SK-N-SH (cell line): ENCODE data around the gene ATP6V0B. TPM values are rescaled to one million over a fixed set of nuclear protein-coding genes. Genes with fewer than 3 reads are reported as not detected.
A peak's percentile ranks its signal among the peaks of the same experiment; 100 is the strongest.

Source experiments
- CTCF ChIA-PET: fragments of 300-600, 350-600 bp; formaldehyde crosslinking; extraction: SDS; loops from one replicate; lab custom pipeline; 2021; lab: Yijun Ruan, JAX
- POLR2A ChIA-PET: fragments of 350-600 bp; sonication (Branson Sonifier 250); formaldehyde crosslinking; extraction: SDS; loops from one replicate; lab custom pipeline; 2020; ENCODE audit warnings: antibody characterized with exemption, inconsistent platforms; lab: Yijun Ruan, JAX
- DNase-seq: peaks from one replicate; pipeline ENCODE4 v3.0.0; 2012
- H2AFZ ChIP-seq: fragments of 200-600 bp; sonication (generic); 2 replicates; pipeline ENCODE4 v1.8.1; 2016; ENCODE audit warnings: antibody characterized with exemption, mild to moderate bottlenecking, low read depth
- H3F3A ChIP-seq: fragments of 200-600 bp; sonication (generic); replicated peaks from 2 replicates; pipeline ENCODE3; 2016; ENCODE audit warnings: antibody characterized with exemption, mild to moderate bottlenecking; ENCODE audit not compliant: insufficient read depth
- H3K27ac ChIP-seq, 2 experiments: fragments of 200-500 bp in 1 of 2; fragments of 200-600 bp in 1 of 2; sonication (Bioruptor generic) in 1 of 2; sonication (generic), shearing (Covaris generic) in 1 of 2; 2 replicates each; pipeline versions ENCODE4 v1.5.1 to v1.6.1; 2014 to 2016; ENCODE audit warnings: low read depth in 2 of 2, inconsistent platforms in 1 of 2, low read length in 1 of 2, mild to moderate bottlenecking in 1 of 2, mixed read lengths in 1 of 2
- H3K27me3 ChIP-seq: fragments of 200-600 bp; sonication (generic), shearing (Covaris generic); 2 replicates; pipeline ENCODE4 v1.6.1; 2016; ENCODE audit warnings: mixed run types; ENCODE audit not compliant: insufficient read depth
- H3K36me3 ChIP-seq, 2 experiments: fragments of 200-500 bp in 1 of 2; fragments of 200-600 bp in 1 of 2; sonication (Bioruptor generic) in 1 of 2; sonication (generic) in 1 of 2; replicated peaks in 1 of 2; 2 replicates each; pipeline versions ENCODE3 to v1.5.1; 2014 to 2016; ENCODE audit warnings: low read length in 1 of 2, mild to moderate bottlenecking in 1 of 2; ENCODE audit not compliant: insufficient read depth in 2 of 2, control insufficient read depth in 1 of 2
- H3K4me1 ChIP-seq, 2 experiments: fragments of 200-500 bp in 1 of 2; fragments of 200-600 bp in 1 of 2; sonication (Bioruptor generic) in 1 of 2; sonication (generic), shearing (Covaris generic) in 1 of 2; 2 replicates each; pipeline versions ENCODE4 v1.5.1 to v1.6.1; 2014 to 2016; ENCODE audit warnings: low read depth in 1 of 2, low read length in 1 of 2, mixed run types in 1 of 2; ENCODE audit not compliant: insufficient read depth in 2 of 2, control insufficient read depth in 1 of 2
- H3K4me2 ChIP-seq: fragments of 200-600 bp; sonication (generic), shearing (Covaris generic); 2 replicates; pipeline ENCODE4 v1.6.1; 2017; ENCODE audit warnings: mixed run types
- H3K4me3 ChIP-seq, 2 experiments: fragments of 200-500 bp in 1 of 2; fragments of 200-600 bp in 1 of 2; sonication (Bioruptor generic) in 1 of 2; sonication (generic), shearing (Covaris generic) in 1 of 2; 2 replicates each; pipeline versions ENCODE4 v1.5.1 to v1.8.1; 2014 to 2016; ENCODE audit warnings: low read depth in 2 of 2, inconsistent platforms in 1 of 2, low read length in 1 of 2, mild to moderate bottlenecking in 1 of 2, mixed read lengths in 1 of 2, moderate library complexity in 1 of 2
- H3K79me2 ChIP-seq: fragments of 200-600 bp; sonication (generic); 2 replicates; pipeline ENCODE4 v1.8.1; 2017; ENCODE audit warnings: mild to moderate bottlenecking; ENCODE audit not compliant: insufficient read depth
- H3K9ac ChIP-seq: fragments of 200-600 bp; sonication (generic); 2 replicates; pipeline ENCODE4 v1.6.1; 2017; ENCODE audit warnings: mixed run types
- H3K9me2 ChIP-seq: fragments of 200-600 bp; sonication (generic); 2 replicates; pipeline ENCODE4 v1.6.1; 2017; ENCODE audit warnings: mixed run types
- H3K9me3 ChIP-seq: fragments of 200-600 bp; sonication (generic); 2 replicates; pipeline ENCODE4 v1.6.1; 2017; ENCODE audit warnings: mixed run types, mild to moderate bottlenecking, moderate library complexity
- H4K20me1 ChIP-seq: fragments of 200-600 bp; sonication (generic); 2 replicates; pipeline ENCODE4 v1.6.1; 2017; ENCODE audit warnings: mild to moderate bottlenecking, mixed run types; ENCODE audit not compliant: insufficient read depth
- MAX ChIP-seq: IDR thresholded peaks from 2 replicates; pipeline ENCODE4 v1.4.0; 2012; ENCODE audit warnings: low read depth
- MEF2A ChIP-seq: IDR thresholded peaks from 2 replicates; pipeline ENCODE4 v1.4.0; 2012; ENCODE audit warnings: low read depth, borderline replicate concordance
- RCOR1 ChIP-seq: fragments of 150-350 bp; IDR thresholded peaks from 2 replicates; pipeline ENCODE4 v1.6.1; 2017; ENCODE audit warnings: antibody characterized with exemption, low read length
- REST ChIP-seq: IDR thresholded peaks from 2 replicates; pipeline ENCODE4 v1.6.1; 2012; ENCODE audit warnings: mild to moderate bottlenecking, low read depth, low read length, moderate library complexity
- RFX5 ChIP-seq: IDR thresholded peaks from 2 replicates; pipeline ENCODE4 v1.6.1; 2012; ENCODE audit warnings: mild to moderate bottlenecking, improper control_type of control experiment, low read length
- RXRA ChIP-seq: IDR thresholded peaks from 2 replicates; pipeline ENCODE4 v1.4.0; 2012; ENCODE audit warnings: low read depth, mild to moderate bottlenecking, borderline replicate concordance
- TCF12 ChIP-seq: IDR thresholded peaks from 2 replicates; pipeline ENCODE4 v1.4.0; 2012
- USF2 ChIP-seq: fragments of 150-350 bp; IDR thresholded peaks from 2 replicates; pipeline ENCODE4 v1.6.1; 2017; ENCODE audit warnings: antibody characterized with exemption, low read length, low read depth, borderline replicate concordance
- YY1 ChIP-seq: IDR thresholded peaks from 2 replicates; pipeline ENCODE4 v1.4.0; 2012; ENCODE audit warnings: low read depth, mild to moderate bottlenecking
- ZBTB33 ChIP-seq: IDR thresholded peaks from 2 replicates; pipeline ENCODE4 v1.4.0; 2012; ENCODE audit warnings: low read depth, borderline replicate concordance
- WGBS: methylation state at CpG from one replicate; pipeline ENCODE4 v1.1.6; 2017; ENCODE audit warnings: low lambda C conversion rate; 5-methylcytosine and 5-hydroxymethylcytosine counted together
- polyA plus RNA-seq, 3 experiments: library from polyadenylated mRNA; depleted of rRNA; stranded (reverse); fragments of >200 nt; gene quantifications; 2 replicates each; pipeline ENCODE4 v1.2.3, GENCODE V29; 2012

ATP6V0B gene
- polyA plus RNA-seq, 1 of the 3 experiments (the other 2 are of a cell fraction), result 180 TPM

- TF ChIP-seq REST (no peak), RFX5 (no peak)
Observed at GRCh38 chr1:43975249-43975961, 645 bp downstream of the ATP6V0B start (continued).

GRCh38 chr1:43976045-43976444, 1.3 kb downstream of the ATP6V0B start:
- TF ChIP-seq MEF2A (no peak), RFX5 (no peak), YY1 (no peak), TCF12 (no peak), RCOR1 (no peak), ZBTB33 (no peak), USF2 (no peak), MAX (no peak), RXRA (no peak)
- Histone ChIP-seq H3F3A (peaks cover 9% of the 10 kb centered on the region), H3K9me2 (no peaks in the 10 kb centered on the region), H3K27ac (no peak overlapping the region), H3K4me2 (peak overlapping the region; percentile 98), H4K20me1 (peaks cover 11% of the 10 kb centered on the region), H3K9ac (peak overlapping the region; percentile 84; the same call in 1 of the 2 replicates), H3K9me3 (no peaks in the 10 kb centered on the region), H3K4me3 (peak overlapping the region; percentile 83 to 91), H3K4me1 (peaks cover 8 to 53% of the 10 kb centered on the region in 2 experiments; a peak in 1 of 4 replicates), H3K79me2 (peaks cover 61% of the 10 kb centered on the region), H2AFZ (no peak overlapping the region), H3K36me3 (peaks cover 16 to 45% of the 10 kb centered on the region in 2 experiments), H3K27me3 (no peaks in the 10 kb centered on the region)
- ChIA-PET CTCF (interaction anchor here (1.2 to 2.7 kb wide), 7 partner anchors 15 to 446 kb away, joined by 3 to 15 read pairs (median 7); partner anchors contain the start of gene CCDC24), POLR2A (interaction anchor here (0.8 to 1.8 kb wide), 2 partner anchors 16 to 20 kb away, joined by 3 to 5 read pairs; partner anchors contain the start of gene CCDC24)
- DNase-seq, result peak; percentile 46
- WGBS, result 75% methylated on average over 4 of the region's 4 CpGs
